Upper lobe of right lung (tissue), 1 donor: ENCODE data around the gene TXNL4A. TPM values are rescaled to one million over a fixed set of nuclear protein-coding genes. Genes with fewer than 3 reads are reported as not detected.
"Not testable (repeated sequence)": the region's sequence is repeated elsewhere in the genome, so short reads cannot be mapped to it uniquely, and the experiment has no call there.

Experiments used
- ATAC-seq: fragments of 200-7000 bp; cut with Tn5 transposase; one replicate; pipeline ENCODE4 v1.9.1; 2020; ENCODE audit warnings: mild to moderate bottlenecking, moderate library complexity
- DNase-seq: peaks from one replicate; pipeline ENCODE4 v3.0.0-alpha.2; 2020
- H3K27ac ChIP-seq: fragments of 200-600 bp; one replicate; pipeline ENCODE4 v1.8.0; 2022
- H3K27me3 ChIP-seq: fragments of 200-600 bp; one replicate; pipeline ENCODE4 v1.8.0; 2022; ENCODE audit warnings: mild to moderate bottlenecking
- H3K36me3 ChIP-seq: fragments of 200-600 bp; one replicate; pipeline ENCODE4 v1.8.0; 2022
- H3K4me1 ChIP-seq: fragments of 200-600 bp; one replicate; pipeline ENCODE4 v1.8.0; 2022
- H3K4me3 ChIP-seq: fragments of 200-600 bp; one replicate; pipeline ENCODE4 v1.8.0; 2022; ENCODE audit warnings: mild to moderate bottlenecking
- H3K9me3 ChIP-seq: fragments of 200-600 bp; one replicate; pipeline ENCODE4 v1.8.0; 2022
- intact Hi-C: fragments of 100-400 bp; cut with DNase I; formaldehyde crosslinking; loops from one replicate; pipeline ENCODE4 v1.11.0; 2022
- total RNA-seq: library from RNA; stranded (reverse); fragmentation: NEBNext Ultra II Directional; extraction: Animal tissue kit (Norgen Biotek cat#: 25700); gene quantifications from one replicate; pipeline ENCODE4 v1.2.1, GENCODE V29; 2021
- TF ChIP-seq, protein P1 (sequence below): fragments of 200-600 bp; IDR thresholded peaks from one replicate; pipeline ENCODE4 v1.8.0; 2022; ENCODE audit warnings: antibody characterized with exemption
- donor health status: DM: no; HTN: yes; CAD: no; lungs with severe emphysema.

The TXNL4A gene
- total RNA-seq, 1 donor from 2014 or later = 80.7 TPM

DNA sequence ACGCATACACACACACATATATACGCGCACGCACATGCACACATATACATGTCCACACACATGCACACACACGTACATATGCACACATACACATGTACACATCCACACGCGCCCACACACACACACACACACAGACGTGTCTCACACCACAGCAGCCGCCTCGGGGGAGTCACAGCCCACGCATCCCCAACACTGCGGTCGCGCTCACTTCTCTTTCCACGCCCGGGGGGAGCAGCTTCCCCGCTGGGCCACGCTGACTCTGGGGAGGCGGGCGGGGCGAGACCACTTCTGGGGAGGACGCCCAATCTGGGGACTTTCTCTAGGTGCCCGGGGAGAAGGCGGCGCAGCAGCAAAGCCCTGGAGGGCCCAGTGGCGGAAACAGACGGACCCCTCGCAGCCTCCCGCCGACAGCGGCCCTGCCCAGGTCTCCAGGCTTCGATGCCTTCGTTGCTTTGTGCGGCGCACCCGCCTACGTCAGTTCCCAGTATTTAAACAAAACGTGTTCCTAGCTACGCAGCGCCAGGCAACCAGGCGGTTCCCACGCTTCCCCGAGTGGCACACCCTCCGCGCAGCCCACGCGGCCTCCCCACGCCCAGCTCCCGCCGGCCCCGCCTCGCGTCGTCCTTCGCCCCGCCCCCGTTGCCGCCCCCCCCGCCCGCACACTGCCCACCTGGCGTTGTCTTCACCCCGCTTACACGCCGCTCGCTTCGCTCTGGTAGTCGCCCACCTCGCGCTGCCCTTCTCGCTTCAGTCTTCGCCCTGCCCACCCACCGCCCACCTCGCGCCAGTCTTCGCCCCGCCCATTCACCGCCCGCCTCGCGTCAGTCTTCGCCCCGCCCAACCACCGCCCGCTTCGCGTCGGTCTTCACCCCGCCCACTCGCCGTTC, 45.1 kb upstream of the TXNL4A start:
- H3K4me3 ChIP-seq = peak overlapping the region; percentile 83
- ATAC-seq = peak; percentile 75
- intact Hi-C loops = no loop called here
- no peaks in the 10 kb centered on the region for H3K9me3 ChIP-seq
- DNase-seq = peak; percentile 86
- peaks cover 11% of the 10 kb centered on the region for H3K36me3 ChIP-seq
- TF ChIP-seq, protein P1, sequence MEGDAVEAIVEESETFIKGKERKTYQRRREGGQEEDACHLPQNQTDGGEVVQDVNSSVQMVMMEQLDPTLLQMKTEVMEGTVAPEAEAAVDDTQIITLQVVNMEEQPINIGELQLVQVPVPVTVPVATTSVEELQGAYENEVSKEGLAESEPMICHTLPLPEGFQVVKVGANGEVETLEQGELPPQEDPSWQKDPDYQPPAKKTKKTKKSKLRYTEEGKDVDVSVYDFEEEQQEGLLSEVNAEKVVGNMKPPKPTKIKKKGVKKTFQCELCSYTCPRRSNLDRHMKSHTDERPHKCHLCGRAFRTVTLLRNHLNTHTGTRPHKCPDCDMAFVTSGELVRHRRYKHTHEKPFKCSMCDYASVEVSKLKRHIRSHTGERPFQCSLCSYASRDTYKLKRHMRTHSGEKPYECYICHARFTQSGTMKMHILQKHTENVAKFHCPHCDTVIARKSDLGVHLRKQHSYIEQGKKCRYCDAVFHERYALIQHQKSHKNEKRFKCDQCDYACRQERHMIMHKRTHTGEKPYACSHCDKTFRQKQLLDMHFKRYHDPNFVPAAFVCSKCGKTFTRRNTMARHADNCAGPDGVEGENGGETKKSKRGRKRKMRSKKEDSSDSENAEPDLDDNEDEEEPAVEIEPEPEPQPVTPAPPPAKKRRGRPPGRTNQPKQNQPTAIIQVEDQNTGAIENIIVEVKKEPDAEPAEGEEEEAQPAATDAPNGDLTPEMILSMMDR = no peak
- peaks cover 4% of the 10 kb centered on the region for H3K4me1 ChIP-seq
- H3K27me3 ChIP-seq = no peaks in the 10 kb centered on the region
- H3K27ac ChIP-seq = peak overlapping the region; percentile 82

DNA sequence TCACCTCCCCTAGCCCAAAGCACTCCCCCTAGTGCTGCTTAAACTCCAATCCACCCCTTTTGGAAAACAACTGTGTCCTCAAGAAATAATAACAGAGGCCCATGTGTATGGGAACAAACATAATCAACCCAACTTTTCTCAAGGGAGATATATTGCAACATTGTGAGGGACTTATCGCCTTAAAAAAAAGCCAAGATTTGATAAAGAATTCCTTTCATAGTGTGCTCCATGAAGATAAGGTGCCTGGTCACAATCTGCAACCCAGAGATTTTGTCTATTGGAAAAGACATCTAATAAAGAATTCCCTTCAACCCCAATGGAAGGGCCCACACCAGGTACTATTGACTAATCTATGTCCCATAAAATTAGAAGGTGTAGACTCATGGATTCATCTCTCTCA, 41.3 kb upstream of the TXNL4A start:
- H3K9me3 ChIP-seq = peaks cover 18% of the 10 kb centered on the region
- ATAC-seq (no peak), DNase-seq (no peak)
- H3K27me3 ChIP-seq = no peaks in the 10 kb centered on the region
- H3K4me3 ChIP-seq = no peak overlapping the region
- H3K4me1 ChIP-seq = no peaks in the 10 kb centered on the region
- no peak overlapping the region for H3K27ac ChIP-seq
- TF ChIP-seq, protein P1 = no peak
- intact Hi-C loops = no loop called here
- no peaks in the 10 kb centered on the region for H3K36me3 ChIP-seq

DNA sequence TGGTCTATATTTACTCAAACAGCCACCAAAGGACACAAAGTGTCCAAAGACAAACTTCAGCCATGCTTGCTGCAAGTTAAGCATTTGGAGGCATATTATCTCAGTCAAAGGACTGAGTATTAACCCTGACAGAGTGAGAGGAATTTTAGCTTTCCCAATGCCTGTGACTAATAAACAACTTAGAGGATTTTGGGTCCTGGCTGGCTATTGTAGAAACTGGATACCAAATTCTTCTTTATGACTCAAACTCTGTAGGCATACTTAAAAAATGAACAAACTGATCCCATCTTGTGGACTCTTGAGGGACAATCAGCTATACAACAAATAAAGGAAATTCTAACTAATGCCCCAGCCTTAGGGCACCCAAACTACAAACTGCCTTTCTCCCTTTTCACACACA, 39.4 kb upstream of the TXNL4A start:
- ATAC-seq, H3K4me1 ChIP-seq, H3K4me3 ChIP-seq, intact Hi-C loops, H3K27ac ChIP-seq, H3K36me3 ChIP-seq, H3K27me3 ChIP-seq, DNase-seq: not testable (repeated sequence)
- peaks cover 38% of the 10 kb centered on the region for H3K9me3 ChIP-seq

DNA sequence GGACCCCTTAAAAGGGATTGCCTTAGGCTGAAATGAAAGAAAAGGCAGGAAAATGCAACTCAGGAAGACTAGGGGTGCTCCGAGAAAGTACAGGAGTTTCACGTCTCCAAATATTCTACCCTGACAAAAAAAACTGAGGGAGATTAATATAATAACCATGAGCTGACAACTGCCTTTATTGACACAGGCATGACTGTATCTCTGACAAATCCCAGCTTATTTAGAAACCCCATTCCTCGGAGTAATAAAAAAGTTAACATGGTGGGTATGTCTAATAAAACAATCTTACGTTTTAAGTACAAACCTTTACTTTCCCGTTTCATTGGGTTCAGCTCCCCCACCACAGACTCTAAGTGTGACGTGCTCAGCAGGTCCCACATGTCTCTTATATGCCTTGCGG, 38.0 kb upstream of the TXNL4A start:
- DNase-seq = no peak
- Histone ChIP-seq H3K27ac (no peak overlapping the region), H3K4me3 (no peak overlapping the region), H3K9me3 (peaks cover 52% of the 10 kb centered on the region), H3K4me1 (no peaks in the 10 kb centered on the region), H3K27me3 (no peaks in the 10 kb centered on the region), H3K36me3 (no peaks in the 10 kb centered on the region)
- ATAC-seq = no peak
- TF ChIP-seq, protein P1 = no peak
- intact Hi-C loops = no loop called here

DNA sequence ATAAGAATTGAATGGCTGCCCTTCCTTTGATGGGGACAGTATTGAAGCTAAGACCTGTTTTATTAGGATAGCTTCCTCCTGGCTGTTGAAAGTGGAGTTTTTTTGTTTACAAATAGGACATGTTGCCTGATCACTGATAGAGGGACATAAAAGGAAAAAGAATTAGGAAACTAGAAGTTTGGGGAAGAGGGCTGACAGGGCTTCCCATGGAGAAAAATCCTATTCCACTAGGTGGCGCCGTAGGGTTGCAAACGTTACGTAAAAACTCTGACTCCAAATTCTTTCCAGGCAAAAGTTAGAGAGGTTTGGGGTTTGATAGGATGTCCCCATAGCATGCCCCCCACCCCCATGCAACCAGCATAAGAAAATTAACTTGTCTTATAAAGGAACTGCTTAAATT, 34.8 kb upstream of the TXNL4A start:
- H3K9me3 ChIP-seq = peaks cover 64% of the 10 kb centered on the region
- TF ChIP-seq, protein P1 = peak; percentile 14
- H3K4me3 ChIP-seq = no peak overlapping the region
- DNase-seq (no peak), ATAC-seq (no peak)
- intact Hi-C loops = no loop called here
- H3K27me3 ChIP-seq = no peaks in the 10 kb centered on the region
- H3K4me1 ChIP-seq = no peaks in the 10 kb centered on the region
- no peaks in the 10 kb centered on the region for H3K36me3 ChIP-seq
- no peak overlapping the region for H3K27ac ChIP-seq

DNA sequence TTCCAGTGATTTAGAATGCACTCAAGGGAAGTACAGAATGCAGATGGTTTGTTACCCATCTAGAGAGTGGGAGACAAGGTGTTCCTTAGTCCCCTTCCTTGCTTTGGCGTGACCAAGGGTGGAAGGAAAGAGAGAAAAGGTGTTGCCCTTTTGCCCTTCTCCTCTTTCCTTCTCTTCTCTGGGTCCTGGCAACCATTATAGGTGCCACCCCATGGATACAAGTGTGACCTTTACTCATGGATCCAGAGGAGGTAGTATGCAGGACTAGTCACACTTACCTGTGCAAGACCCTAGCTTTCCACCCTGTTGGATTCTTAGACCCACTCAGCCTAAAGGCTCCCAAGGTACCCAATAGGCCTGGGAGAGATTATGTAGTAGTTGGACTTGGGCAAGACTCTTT, 34.2 kb upstream of the TXNL4A start:
- DNase-seq (no peak), ATAC-seq (peak; percentile 54)
- Histone ChIP-seq H3K4me1 (no peaks in the 10 kb centered on the region), H3K27ac (no peak overlapping the region), H3K4me3 (no peak overlapping the region), H3K36me3 (no peaks in the 10 kb centered on the region), H3K27me3 (no peaks in the 10 kb centered on the region), H3K9me3 (peaks cover 64% of the 10 kb centered on the region)
- TF ChIP-seq, protein P1 = no peak
- intact Hi-C loops = no loop called here
